ENCODE results near the gene EEFSEC. TPM values are rescaled to one million over a fixed set of nuclear protein-coding genes. Genes with fewer than 3 reads are reported as not detected.
A peak's percentile ranks its signal among the peaks of the same experiment; 100 is the strongest.

The EEFSEC gene
- total and polyA plus RNA-seq, 2 of the 8 experiments (the other 6 are each of a cell fraction or from before 2014, with no cell fraction given): 13.1 to 19.8 TPM

DNA sequence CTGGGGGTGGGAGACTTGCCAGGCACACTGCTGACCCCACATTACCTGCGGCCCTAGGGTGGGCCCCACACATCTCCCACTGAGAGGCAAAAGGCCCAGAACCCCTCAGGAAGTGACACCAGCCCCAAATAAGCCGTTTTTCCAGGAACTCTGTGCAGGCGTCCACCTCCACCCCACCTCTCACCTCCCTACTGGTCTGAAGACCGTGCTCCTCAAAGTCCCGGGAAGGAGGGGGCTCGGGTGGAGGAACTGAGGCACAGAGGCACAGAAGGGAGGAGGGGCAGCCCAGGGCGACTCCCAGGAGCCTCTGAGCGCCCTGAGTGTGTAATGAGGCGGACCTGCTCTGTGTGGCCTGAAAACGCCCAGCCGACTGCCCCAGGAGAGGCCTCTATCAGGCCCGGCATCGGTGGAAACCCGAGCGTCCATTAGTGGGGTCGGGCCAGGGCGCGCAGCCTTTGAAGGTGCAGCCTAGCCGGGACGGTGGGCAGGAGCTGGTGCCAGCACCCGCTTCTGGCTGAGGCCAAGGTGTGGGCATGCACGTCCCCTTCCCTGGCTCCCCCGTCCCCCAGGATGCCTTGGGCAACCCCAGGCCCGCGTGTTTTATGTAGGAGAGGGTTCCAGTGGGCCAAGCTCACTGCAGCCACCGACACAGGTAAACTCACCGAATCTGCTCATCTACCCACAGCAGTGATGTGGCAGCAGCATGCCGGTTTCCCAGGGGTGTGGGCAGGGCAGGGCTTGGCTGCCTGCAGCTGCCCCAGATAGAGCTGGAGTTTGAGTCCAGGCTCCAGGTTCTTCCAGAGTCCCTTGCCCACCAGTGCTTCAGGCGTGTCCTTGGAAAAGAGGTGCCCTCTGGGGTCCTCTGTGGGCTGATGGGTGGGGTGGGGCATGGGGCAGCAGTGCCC, 257.6 kb downstream of the EEFSEC start:
- Histone ChIP-seq H3K79me1 (ENCODE audit: low read depth, low read length) (peaks cover 3% of the 10 kb centered on the region; the same call in 1 of the 2 replicates), H2AFZ (ENCODE audit: low read length) (no peak overlapping the region), H4K5ac (ENCODE audit: insufficient read length, low read depth, low read length) (no peak overlapping the region), H4K8ac (ENCODE audit: extremely low read depth, insufficient read depth, low read length) (no peak overlapping the region), H3K9me3 (ENCODE audit: insufficient read depth in 2 of 2, low read depth in 1 of 2, low read length in 1 of 2) (no peaks in the 10 kb centered on the region), H2BK20ac (ENCODE audit: low read length) (no peak overlapping the region), H3K9ac (replicated peaks in 1 of 4; ENCODE audit: extremely low read depth in 1 of 4, low read depth in 3 of 4, low read length in 3 of 4) (no peak overlapping the region), H3K4me3 (ENCODE audit: extremely low read depth in 1 of 4, insufficient read depth in 2 of 4, low read depth in 3 of 4, low read length in 4 of 4) (no peak overlapping the region), H3K4me1 (replicated peaks in 1 of 4; ENCODE audit: control insufficient read depth in 3 of 4, insufficient read depth in 4 of 4, low read length in 3 of 4) (peaks cover 0 to 24% (median 19%) of the 10 kb centered on the region in 4 experiments; a peak in 6 of 7 replicates), H3K27me3 (replicated peaks in 1 of 4; ENCODE audit: control insufficient read depth in 3 of 4, extremely low read depth in 1 of 4, insufficient read depth in 3 of 4, low read length in 3 of 4) (no peaks in the 10 kb centered on the region), H3K4me2 (ENCODE audit: insufficient read depth in 1 of 2, low read depth in 2 of 2, low read length in 2 of 2) (no peak overlapping the region), H2BK15ac (ENCODE audit: low read length) (no peak overlapping the region), H3K79me2 (ENCODE audit: control insufficient read depth in 1 of 2, insufficient read depth in 2 of 2, low read length in 2 of 2) (no peaks in the 10 kb centered on the region), H2BK120ac (replicated peaks; ENCODE audit: low read depth, low read length) (no peak overlapping the region), H3K14ac (ENCODE audit: insufficient read length) (no peak overlapping the region), H3K23ac (ENCODE audit: insufficient read length) (no peak overlapping the region), H2BK5ac (ENCODE audit: low read depth, low read length) (no peak overlapping the region), H4K91ac (replicated peaks; ENCODE audit: insufficient read length, low read length) (peak overlapping the region; percentile 29), H3K4ac (replicated peaks; ENCODE audit: insufficient read length, low read depth, low read length) (no peak overlapping the region), H2BK12ac (ENCODE audit: low read depth, low read length) (0 out of 2 replicates have a peak overlapping the region, but pooled peaks have one; percentile 50), H2AK5ac (ENCODE audit: low read depth, low read length) (no peak overlapping the region), H3K23me2 (ENCODE audit: low read depth, low read length) (peaks cover 4% of the 10 kb centered on the region; the same call in 1 of the 2 replicates), H3K27ac (ENCODE audit: low read depth, low read length) (no peak overlapping the region), H3K56ac (replicated peaks; ENCODE audit: insufficient read length, low read depth, low read length) (no peak overlapping the region), H4K20me1 (replicated peaks in 1 of 2; ENCODE audit: control insufficient read depth in 1 of 2, insufficient read depth in 2 of 2, low read length in 2 of 2) (no peaks in the 10 kb centered on the region), H3K36me3 (ENCODE audit: control insufficient read depth in 2 of 4, insufficient read depth in 4 of 4, low read length in 3 of 4) (no peaks in the 10 kb centered on the region), H3K18ac (ENCODE audit: extremely low read depth, low read length) (no peak overlapping the region; the same call in 1 of the 2 replicates)
- DNase-seq (ENCODE audit: low read depth in 1 of 2, low spot score in 2 of 2) (no peak), FAIRE-seq (no peak)
- POLR2A ChIA-PET (ENCODE audit: partially characterized antibody): interaction anchor here (0.9 to 1.0 kb wide), 2 partner anchors 14 to 21 kb away, joined by 3 to 4 read pairs; no protein-coding TSS in a partner anchor
- WGBS, 2 experiments (ENCODE audit: extremely low coverage in 1 of 2, insufficient coverage in 1 of 2, insufficient read length in 1 of 2, insufficient replicate concordance in 2 of 2, low coverage in 1 of 2, low lambda C conversion rate in 2 of 2, missing lambda C conversion rate in 1 of 2): 81% methylated on average over 26 of the region's 29 CpGs; no CpG with 5 or more reads in 1 of the 2 experiments
- CTCF ChIA-PET (ENCODE audit: partially characterized antibody): interaction anchor here (1.0 to 3.6 kb wide), 7 partner anchors 12 to 165 kb away, joined by 3 to 21 read pairs (median 4); no protein-coding TSS in a partner anchor
- TF ChIP-seq SP2 (IDR thresholded peaks at IDR 0.05; ENCODE audit: low read length) (no peak), CHD1 (IDR thresholded peaks at IDR 0.05; ENCODE audit: low read depth, low read length) (no peak), RFX5 (IDR thresholded peaks at IDR 0.05; ENCODE audit: borderline replicate concordance, low read depth, low read length) (no peak), SP1 (IDR thresholded peaks at IDR 0.05; ENCODE audit: low read depth, low read length) (no peak), KDM1A (IDR thresholded peaks at IDR 0.05; ENCODE audit: borderline replicate concordance, low read length) (no peak), HDAC2 (IDR thresholded peaks at IDR 0.05; ENCODE audit: borderline replicate concordance in 1 of 2, low read depth in 2 of 2, low read length in 2 of 2) (no peak), SIRT6 (IDR thresholded peaks at IDR 0.05; ENCODE audit: low read length) (no peak), KDM4A (IDR thresholded peaks at IDR 0.05; ENCODE audit: low read depth, low read length, severe bottlenecking) (no peak)
- TF ChIP-seq, protein P1, sequence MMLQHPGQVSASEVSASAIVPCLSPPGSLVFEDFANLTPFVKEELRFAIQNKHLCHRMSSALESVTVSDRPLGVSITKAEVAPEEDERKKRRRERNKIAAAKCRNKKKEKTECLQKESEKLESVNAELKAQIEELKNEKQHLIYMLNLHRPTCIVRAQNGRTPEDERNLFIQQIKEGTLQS (IDR thresholded peaks at IDR 0.05; ENCODE audit: insufficient read depth, low read depth, low read length): no peak
- TF ChIP-seq, protein P2, sequence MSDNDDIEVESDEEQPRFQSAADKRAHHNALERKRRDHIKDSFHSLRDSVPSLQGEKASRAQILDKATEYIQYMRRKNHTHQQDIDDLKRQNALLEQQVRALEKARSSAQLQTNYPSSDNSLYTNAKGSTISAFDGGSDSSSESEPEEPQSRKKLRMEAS (IDR thresholded peaks at IDR 0.05): no peak
